K562 (cell line): ENCODE measurements around the gene MRPL55. TPM values are rescaled to one million over a fixed set of nuclear protein-coding genes. Genes with fewer than 3 reads are reported as not detected.

ENCODE experiments used
- ARNT ChIP-seq, 2 experiments: fragments of 450-650 bp; IDR thresholded peaks; 2 replicates each; pipeline ENCODE4 v1.6.1; 2016; ENCODE audit warnings: mild to moderate bottlenecking in 1 of 2
- HCFC1 ChIP-seq: IDR thresholded peaks from 2 replicates; pipeline ENCODE4 v1.6.1; 2012; ENCODE audit warnings: low read depth, low read length, improper control_type of control experiment
- TRIM28 ChIP-seq: fragments of 450-650 bp; IDR thresholded peaks from 2 replicates; pipeline ENCODE4 v1.6.1; 2017
- XRCC5 ChIP-seq: fragments of 200-400 bp; formaldehyde crosslinking; IDR thresholded peaks from 2 replicates; pipeline ENCODE4 v1.6.1; 2017; ENCODE audit warnings: low read depth, mild to moderate bottlenecking, low read length
- ZNF347 ChIP-seq: fragments of 450-650 bp; formaldehyde crosslinking; IDR thresholded peaks from 2 replicates; pipeline ENCODE4 v1.4.0; 2020; ENCODE audit warnings: low read depth, mild to moderate bottlenecking, moderate library complexity
- ZNF551 ChIP-seq: fragments of 250-450 bp; sonication (Bioruptor Pico); IDR thresholded peaks from 2 replicates; pipeline ENCODE4 v1.5.0; 2021; ENCODE audit warnings: mild to moderate bottlenecking, moderate library complexity
- ZNF766 ChIP-seq: fragments of 200-800 bp; sonication (Bioruptor generic); conservative IDR thresholded peaks from 2 replicates; pipeline ENCODE4 v1.6.1; 2016; ENCODE audit warnings: missing genetic modification characterization, missing compliant biosample characterization
- ZNF778 ChIP-seq: fragments of 450-650 bp; formaldehyde crosslinking; IDR thresholded peaks from 2 replicates; pipeline ENCODE4 v1.4.0; 2020; ENCODE audit warnings: mild to moderate bottlenecking, moderate library complexity
- polyA plus RNA-seq, 8 experiments: library from polyadenylated mRNA; depleted of rRNA in 4 of 8; stranded (reverse) in 5 of 8; unstranded in 3 of 8; fragments of >200 nt; fragmentation: Nextera tagmentation in 2 of 8; fragmentation: Illumina TruSeq in 1 of 8; extraction: Ambion mirVana in 2 of 8; extraction: Trizol in 1 of 8; gene quantifications; 2 replicates each; pipeline versions ENCODE4 v1.2.1 to v1.2.3, GENCODE V29; 2011 to 2014; ENCODE audit warnings: inconsistent platforms in 1 of 8, missing spikeins in 1 of 8
- total RNA-seq, 7 experiments: library from RNA; depleted of rRNA in 6 of 7; stranded (reverse); fragments of >200 nt in 6 of 7; fragmentation: Illumina TruSeq in 2 of 7; extraction: Trizol in 2 of 7; gene quantifications; 2 replicates each; pipeline versions ENCODE4 v1.2.1 to v1.2.3, GENCODE V29; 2011 to 2021; ENCODE audit warnings: low replicate concordance in 1 of 7
- TF ChIP-seq, protein P1 (sequence below): sonication (generic); formaldehyde crosslinking; IDR thresholded peaks from 2 replicates; pipeline ENCODE4 v1.8.1; 2023; ENCODE audit warnings: mild to moderate bottlenecking, missing genetic modification reagents
- TF ChIP-seq, protein P2 (sequence below), 2 experiments: fragments of 200-800 bp in 1 of 2; sonication (Bioruptor generic) in 1 of 2; sonication (generic) in 1 of 2; formaldehyde crosslinking in 1 of 2; IDR thresholded peaks in 1 of 2; conservative IDR thresholded peaks in 1 of 2; 2 replicates each; pipeline versions ENCODE4 v1.5.0 to v1.6.1; 2016 to 2020; ENCODE audit warnings: missing compliant biosample characterization in 1 of 2, missing genetic modification characterization in 1 of 2, missing genetic modification reagents in 1 of 2
- TF ChIP-seq, protein P3 (sequence below), 3 experiments: fragments of 200-800 bp in 1 of 3; fragments of 250-450 bp in 1 of 3; fragments of 450-650 bp in 1 of 3; sonication (Bioruptor Pico) in 1 of 3; sonication (Bioruptor generic) in 1 of 3; formaldehyde crosslinking in 1 of 3; IDR thresholded peaks; 2 replicates each; pipeline versions ENCODE4 v1.6.1 to v1.8.0; 2016 to 2022; ENCODE audit warnings: mild to moderate bottlenecking in 2 of 3, missing genetic modification characterization in 2 of 3, missing compliant biosample characterization in 1 of 3, moderate library complexity in 1 of 3
- TF ChIP-seq, protein P4 (sequence below): fragments of 250-450 bp; sonication (Bioruptor Pico); IDR thresholded peaks from 2 replicates; pipeline ENCODE4 v1.4.0; 2020; ENCODE audit warnings: mild to moderate bottlenecking, moderate library complexity
- TF ChIP-seq, protein P5 (sequence below), 3 experiments: IDR thresholded peaks in 2 of 3; conservative IDR thresholded peaks in 1 of 3; 2 replicates each; pipeline ENCODE4 v1.5.1; 2011 to 2012; ENCODE audit warnings: low read length in 3 of 3, mild to moderate bottlenecking in 3 of 3, control low read depth in 2 of 3, improper control_type of control experiment in 1 of 3, inconsistent platforms in 1 of 3, low read depth in 1 of 3, mixed read lengths in 1 of 3, moderate library complexity in 1 of 3; ENCODE audit not compliant: insufficient read depth in 2 of 3

MRPL55 gene
- total and polyA plus RNA-seq, 9 of the 15 experiments (the other 6 are each of a cell fraction or from before 2014, with no cell fraction given): 34.9 to 228 (median 81.0) TPM

DNA sequence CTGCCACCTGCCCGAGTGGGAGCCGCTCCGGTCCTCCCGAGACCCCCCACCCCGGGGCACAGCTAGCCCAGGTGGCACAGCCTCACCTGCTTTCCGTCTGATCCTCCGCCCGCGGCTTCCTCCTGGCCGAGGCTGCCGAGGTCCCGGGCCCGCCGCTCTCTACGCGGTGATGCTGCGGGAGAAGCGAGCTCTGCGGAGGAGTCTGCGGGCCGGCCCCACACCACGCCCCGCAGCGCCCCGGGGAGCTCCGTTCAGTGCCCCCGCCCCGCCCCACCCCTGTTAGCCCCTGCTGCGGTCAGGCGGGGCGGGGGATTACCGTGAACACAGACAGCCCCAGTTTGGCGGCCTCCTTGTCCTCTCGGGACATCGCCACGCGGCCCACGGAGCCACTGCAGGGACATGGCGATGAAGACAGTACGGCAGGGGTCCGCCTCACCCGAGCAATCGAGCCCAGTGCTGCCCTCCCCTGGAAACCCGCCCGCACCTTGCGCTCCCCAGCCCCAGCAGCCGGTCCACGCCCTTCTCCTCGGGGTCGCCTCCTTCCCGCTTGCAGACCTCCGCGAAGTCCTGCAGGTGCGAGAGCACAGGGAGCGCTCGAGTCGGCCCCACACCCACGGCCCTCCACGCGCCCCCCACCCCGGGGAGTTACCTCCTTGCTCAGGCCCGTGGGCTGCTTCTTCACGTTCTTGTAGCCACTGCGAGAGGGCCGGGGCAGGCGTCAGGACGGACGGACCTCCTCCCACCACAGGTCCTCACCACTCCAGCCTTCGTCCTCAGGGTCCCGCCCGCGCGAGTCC, 6.9 kb downstream of the MRPL55 start (continued):
- TF ChIP-seq ARNT (IDR thresholded peaks at IDR 0.05) (no peak), HCFC1 (no peak), ZNF347 (CRISPR knock-in tag) (no peak), ZNF551 (no peak), XRCC5 (no peak), TRIM28 (no peak), ZNF778 (no peak), ZNF766 (CRISPR knock-in tag) (no peak)
- TF ChIP-seq, protein P1, sequence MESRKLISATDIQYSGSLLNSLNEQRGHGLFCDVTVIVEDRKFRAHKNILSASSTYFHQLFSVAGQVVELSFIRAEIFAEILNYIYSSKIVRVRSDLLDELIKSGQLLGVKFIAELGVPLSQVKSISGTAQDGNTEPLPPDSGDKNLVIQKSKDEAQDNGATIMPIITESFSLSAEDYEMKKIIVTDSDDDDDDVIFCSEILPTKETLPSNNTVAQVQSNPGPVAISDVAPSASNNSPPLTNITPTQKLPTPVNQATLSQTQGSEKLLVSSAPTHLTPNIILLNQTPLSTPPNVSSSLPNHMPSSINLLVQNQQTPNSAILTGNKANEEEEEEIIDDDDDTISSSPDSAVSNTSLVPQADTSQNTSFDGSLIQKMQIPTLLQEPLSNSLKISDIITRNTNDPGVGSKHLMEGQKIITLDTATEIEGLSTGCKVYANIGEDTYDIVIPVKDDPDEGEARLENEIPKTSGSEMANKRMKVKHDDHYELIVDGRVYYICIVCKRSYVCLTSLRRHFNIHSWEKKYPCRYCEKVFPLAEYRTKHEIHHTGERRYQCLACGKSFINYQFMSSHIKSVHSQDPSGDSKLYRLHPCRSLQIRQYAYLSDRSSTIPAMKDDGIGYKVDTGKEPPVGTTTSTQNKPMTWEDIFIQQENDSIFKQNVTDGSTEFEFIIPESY (CRISPR knock-in tag): no peak
- TF ChIP-seq, protein P2, sequence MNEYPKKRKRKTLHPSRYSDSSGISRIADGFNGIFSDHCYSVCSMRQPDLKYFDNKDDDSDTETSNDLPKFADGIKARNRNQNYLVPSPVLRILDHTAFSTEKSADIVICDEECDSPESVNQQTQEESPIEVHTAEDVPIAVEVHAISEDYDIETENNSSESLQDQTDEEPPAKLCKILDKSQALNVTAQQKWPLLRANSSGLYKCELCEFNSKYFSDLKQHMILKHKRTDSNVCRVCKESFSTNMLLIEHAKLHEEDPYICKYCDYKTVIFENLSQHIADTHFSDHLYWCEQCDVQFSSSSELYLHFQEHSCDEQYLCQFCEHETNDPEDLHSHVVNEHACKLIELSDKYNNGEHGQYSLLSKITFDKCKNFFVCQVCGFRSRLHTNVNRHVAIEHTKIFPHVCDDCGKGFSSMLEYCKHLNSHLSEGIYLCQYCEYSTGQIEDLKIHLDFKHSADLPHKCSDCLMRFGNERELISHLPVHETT (CRISPR knock-in tag; conservative IDR thresholded peaks at IDR 0.05 in 1 of 2, IDR thresholded peaks at IDR 0.05 in 1 of 2): no peak
- TF ChIP-seq, protein P3, sequence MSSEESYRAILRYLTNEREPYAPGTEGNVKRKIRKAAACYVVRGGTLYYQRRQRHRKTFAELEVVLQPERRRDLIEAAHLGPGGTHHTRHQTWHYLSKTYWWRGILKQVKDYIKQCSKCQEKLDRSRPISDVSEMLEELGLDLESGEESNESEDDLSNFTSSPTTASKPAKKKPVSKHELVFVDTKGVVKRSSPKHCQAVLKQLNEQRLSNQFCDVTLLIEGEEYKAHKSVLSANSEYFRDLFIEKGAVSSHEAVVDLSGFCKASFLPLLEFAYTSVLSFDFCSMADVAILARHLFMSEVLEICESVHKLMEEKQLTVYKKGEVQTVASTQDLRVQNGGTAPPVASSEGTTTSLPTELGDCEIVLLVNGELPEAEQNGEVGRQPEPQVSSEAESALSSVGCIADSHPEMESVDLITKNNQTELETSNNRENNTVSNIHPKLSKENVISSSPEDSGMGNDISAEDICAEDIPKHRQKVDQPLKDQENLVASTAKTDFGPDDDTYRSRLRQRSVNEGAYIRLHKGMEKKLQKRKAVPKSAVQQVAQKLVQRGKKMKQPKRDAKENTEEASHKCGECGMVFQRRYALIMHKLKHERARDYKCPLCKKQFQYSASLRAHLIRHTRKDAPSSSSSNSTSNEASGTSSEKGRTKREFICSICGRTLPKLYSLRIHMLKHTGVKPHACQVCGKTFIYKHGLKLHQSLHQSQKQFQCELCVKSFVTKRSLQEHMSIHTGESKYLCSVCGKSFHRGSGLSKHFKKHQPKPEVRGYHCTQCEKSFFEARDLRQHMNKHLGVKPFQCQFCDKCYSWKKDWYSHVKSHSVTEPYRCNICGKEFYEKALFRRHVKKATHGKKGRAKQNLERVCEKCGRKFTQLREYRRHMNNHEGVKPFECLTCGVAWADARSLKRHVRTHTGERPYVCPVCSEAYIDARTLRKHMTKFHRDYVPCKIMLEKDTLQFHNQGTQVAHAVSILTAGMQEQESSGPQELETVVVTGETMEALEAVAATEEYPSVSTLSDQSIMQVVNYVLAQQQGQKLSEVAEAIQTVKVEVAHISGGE (CRISPR knock-in tag; IDR thresholded peaks at IDR 0.05): no peak
- TF ChIP-seq, protein P4, sequence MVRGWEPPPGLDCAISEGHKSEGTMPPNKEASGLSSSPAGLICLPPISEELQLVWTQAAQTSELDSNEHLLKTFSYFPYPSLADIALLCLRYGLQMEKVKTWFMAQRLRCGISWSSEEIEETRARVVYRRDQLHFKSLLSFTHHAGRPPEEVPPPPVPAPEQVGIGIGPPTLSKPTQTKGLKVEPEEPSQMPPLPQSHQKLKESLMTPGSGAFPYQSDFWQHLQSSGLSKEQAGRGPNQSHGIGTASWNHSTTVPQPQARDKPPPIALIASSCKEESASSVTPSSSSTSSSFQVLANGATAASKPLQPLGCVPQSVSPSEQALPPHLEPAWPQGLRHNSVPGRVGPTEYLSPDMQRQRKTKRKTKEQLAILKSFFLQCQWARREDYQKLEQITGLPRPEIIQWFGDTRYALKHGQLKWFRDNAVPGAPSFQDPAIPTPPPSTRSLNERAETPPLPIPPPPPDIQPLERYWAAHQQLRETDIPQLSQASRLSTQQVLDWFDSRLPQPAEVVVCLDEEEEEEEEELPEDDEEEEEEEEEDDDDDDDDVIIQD (CRISPR knock-in tag): no peak
- TF ChIP-seq, protein P5, sequence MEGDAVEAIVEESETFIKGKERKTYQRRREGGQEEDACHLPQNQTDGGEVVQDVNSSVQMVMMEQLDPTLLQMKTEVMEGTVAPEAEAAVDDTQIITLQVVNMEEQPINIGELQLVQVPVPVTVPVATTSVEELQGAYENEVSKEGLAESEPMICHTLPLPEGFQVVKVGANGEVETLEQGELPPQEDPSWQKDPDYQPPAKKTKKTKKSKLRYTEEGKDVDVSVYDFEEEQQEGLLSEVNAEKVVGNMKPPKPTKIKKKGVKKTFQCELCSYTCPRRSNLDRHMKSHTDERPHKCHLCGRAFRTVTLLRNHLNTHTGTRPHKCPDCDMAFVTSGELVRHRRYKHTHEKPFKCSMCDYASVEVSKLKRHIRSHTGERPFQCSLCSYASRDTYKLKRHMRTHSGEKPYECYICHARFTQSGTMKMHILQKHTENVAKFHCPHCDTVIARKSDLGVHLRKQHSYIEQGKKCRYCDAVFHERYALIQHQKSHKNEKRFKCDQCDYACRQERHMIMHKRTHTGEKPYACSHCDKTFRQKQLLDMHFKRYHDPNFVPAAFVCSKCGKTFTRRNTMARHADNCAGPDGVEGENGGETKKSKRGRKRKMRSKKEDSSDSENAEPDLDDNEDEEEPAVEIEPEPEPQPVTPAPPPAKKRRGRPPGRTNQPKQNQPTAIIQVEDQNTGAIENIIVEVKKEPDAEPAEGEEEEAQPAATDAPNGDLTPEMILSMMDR (IDR thresholded peaks at IDR 0.05 in 2 of 3, conservative IDR thresholded peaks at IDR 0.05 in 1 of 3; ENCODE audit: insufficient read depth in 2 of 3, low read depth in 1 of 3, low read length in 3 of 3): peak; percentile 54 to 74 (median 56)
